ENCODE data around the gene GRM1.

The GRM1 gene

DNA sequence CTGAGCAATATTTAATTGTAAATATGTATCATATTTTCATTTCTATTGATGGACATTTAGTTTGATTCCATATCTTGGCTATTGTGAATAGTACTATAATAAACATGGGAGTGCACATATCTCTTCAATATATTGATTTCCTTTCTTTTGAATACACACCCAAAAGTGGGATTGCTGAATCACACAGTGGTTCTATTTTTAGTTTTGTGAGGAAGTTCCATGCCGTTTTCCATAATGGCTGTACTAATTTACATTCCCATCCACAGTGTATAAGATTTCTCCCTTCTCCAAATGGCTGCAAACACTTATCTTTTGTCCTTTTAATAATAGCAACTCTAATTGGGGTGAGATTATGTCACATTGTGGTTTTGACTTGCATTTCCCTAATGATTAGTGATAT lies 428.0 kb downstream of the GRM1 start:
- no CpG with 5 or more reads among the region's 1 CpG for WGBS (ENCODE audit: extremely low coverage, insufficient coverage, low lambda C conversion rate)
- Histone ChIP-seq H3K4me2 (ENCODE audit: low read length) (no peak overlapping the region), H4K8ac (ENCODE audit: low read depth, low read length) (no peak overlapping the region), H2BK120ac (ENCODE audit: low read depth, low read length) (no peak overlapping the region), H3K36me3 (ENCODE audit: control insufficient read depth, insufficient read depth, low read length) (no peaks in the 10 kb centered on the region), H4K5ac (ENCODE audit: low read length) (no peak overlapping the region), H3K9ac (ENCODE audit: low read length) (no peak overlapping the region), H3K27me3 (ENCODE audit: insufficient read depth, low read length, poor library complexity) (no peaks in the 10 kb centered on the region), H3K79me2 (ENCODE audit: control insufficient read depth, insufficient read depth, low read length) (no peaks in the 10 kb centered on the region), H3K18ac (ENCODE audit: low read length) (no peak overlapping the region), H2AK5ac (ENCODE audit: low read length) (no peak overlapping the region), H2BK15ac (replicated peaks; ENCODE audit: low read depth) (no peak overlapping the region), H3K56ac (ENCODE audit: low read length) (no peak overlapping the region), H3K4ac (ENCODE audit: low read depth, low read length) (no peak overlapping the region), H3K27ac (ENCODE audit: low read depth, low read length) (no peak overlapping the region), H3K4me1 (ENCODE audit: control insufficient read depth, low read depth, low read length) (no peaks in the 10 kb centered on the region), H2BK5ac (ENCODE audit: low read length) (no peak overlapping the region), H3K4me3 (ENCODE audit: low read length) (no peak overlapping the region), H3K23ac (ENCODE audit: low read length) (no peak overlapping the region), H3K79me1 (ENCODE audit: low read length) (no peaks in the 10 kb centered on the region)
- DNase-seq: no peak

DNA sequence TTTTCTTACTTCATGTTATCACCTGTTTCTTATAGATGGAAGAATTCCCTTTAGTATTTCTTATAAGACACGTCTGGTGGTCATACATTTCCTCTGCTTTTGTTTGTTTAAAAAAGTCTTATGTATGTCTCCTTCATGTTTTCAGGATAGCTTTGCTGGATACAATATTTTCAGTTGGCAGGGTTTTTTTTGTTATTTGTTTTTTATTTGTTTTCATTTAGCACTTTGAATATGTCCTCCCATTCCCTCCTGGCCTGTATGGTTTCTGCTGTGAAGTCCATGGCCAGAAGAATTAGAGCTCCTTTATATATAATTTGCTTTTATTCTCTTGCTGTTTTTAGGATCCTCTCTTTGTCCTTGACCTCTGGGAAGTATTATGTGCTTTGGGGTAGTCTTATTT lies 432.1 kb downstream of the GRM1 start:
- no peaks in the 10 kb centered on the region for H3K4me1 ChIP-seq (ENCODE audit: control insufficient read depth, low read depth, low read length)
- no peak overlapping the region for H3K4me3 ChIP-seq (ENCODE audit: low read length)
- H3K79me2 ChIP-seq (ENCODE audit: control insufficient read depth, insufficient read depth, low read length): no peaks in the 10 kb centered on the region
- H3K79me1 ChIP-seq (ENCODE audit: low read length): no peaks in the 10 kb centered on the region
- no peak overlapping the region for H2BK5ac ChIP-seq (ENCODE audit: low read length)
- H3K27ac ChIP-seq (ENCODE audit: low read depth, low read length): no peak overlapping the region
- no peak overlapping the region for H4K5ac ChIP-seq (ENCODE audit: low read length)
- no peak overlapping the region for H3K9ac ChIP-seq (ENCODE audit: low read length)
- H4K8ac ChIP-seq (ENCODE audit: low read depth, low read length): no peak overlapping the region
- H3K4ac ChIP-seq (ENCODE audit: low read depth, low read length): no peak overlapping the region
- H3K56ac ChIP-seq (ENCODE audit: low read length): no peak overlapping the region
- no peak overlapping the region for H2BK15ac ChIP-seq (replicated peaks; ENCODE audit: low read depth)
- no peaks in the 10 kb centered on the region for H3K27me3 ChIP-seq (ENCODE audit: insufficient read depth, low read length, poor library complexity)
- H3K23ac ChIP-seq (ENCODE audit: low read length): no peak overlapping the region
- no peak overlapping the region for H2AK5ac ChIP-seq (ENCODE audit: low read length)
- no CpG with 5 or more reads among the region's 1 CpG for WGBS (ENCODE audit: extremely low coverage, insufficient coverage, low lambda C conversion rate)
- H3K18ac ChIP-seq (ENCODE audit: low read length): no peak overlapping the region
- no peaks in the 10 kb centered on the region for H3K36me3 ChIP-seq (ENCODE audit: control insufficient read depth, insufficient read depth, low read length)
- H3K4me2 ChIP-seq (ENCODE audit: low read length): no peak overlapping the region
- no peak overlapping the region for H2BK120ac ChIP-seq (ENCODE audit: low read depth, low read length)
- DNase-seq: no peak

DNA sequence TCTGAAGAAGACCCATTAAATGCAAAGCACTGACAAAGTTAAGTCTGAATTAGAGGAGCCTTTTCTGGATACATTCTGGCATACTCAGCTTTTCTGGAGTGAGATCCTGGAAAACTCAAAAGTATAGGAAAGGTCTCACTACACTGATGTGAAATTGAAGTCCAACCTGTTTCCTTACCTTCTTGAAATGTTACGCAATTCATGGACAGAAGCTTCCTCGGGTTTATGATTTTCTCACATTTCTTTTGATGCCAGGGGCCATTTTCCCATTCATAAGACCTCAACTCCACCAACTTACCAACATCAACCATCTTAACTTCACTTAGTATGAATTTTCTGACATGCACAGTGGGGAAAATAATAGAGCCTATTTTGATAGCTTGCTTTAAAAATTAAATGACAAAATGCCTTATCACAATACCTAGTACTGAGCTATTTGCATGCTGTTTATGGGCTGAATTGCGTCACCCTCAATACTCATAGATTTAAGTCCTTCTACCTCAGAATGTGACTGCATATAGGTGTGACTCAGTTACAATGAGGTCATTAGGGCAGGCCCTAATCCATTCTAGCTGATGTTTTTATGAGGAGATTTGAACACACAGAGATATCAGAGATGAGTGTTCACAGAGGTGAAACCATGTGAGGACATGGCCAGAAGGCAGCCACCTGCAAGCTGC lies 441.4 kb downstream of the GRM1 start:
- Histone ChIP-seq H3K23ac (ENCODE audit: low read length) (no peak overlapping the region), H3K4me2 (ENCODE audit: low read length) (no peak overlapping the region), H2BK5ac (ENCODE audit: low read length) (no peak overlapping the region), H3K9ac (ENCODE audit: low read length) (no peak overlapping the region), H3K79me1 (ENCODE audit: low read length) (no peaks in the 10 kb centered on the region), H3K79me2 (ENCODE audit: control insufficient read depth, insufficient read depth, low read length) (no peaks in the 10 kb centered on the region), H3K27ac (ENCODE audit: low read depth, low read length) (no peak overlapping the region), H3K56ac (ENCODE audit: low read length) (no peak overlapping the region), H3K27me3 (ENCODE audit: insufficient read depth, low read length, poor library complexity) (no peaks in the 10 kb centered on the region), H4K8ac (ENCODE audit: low read depth, low read length) (no peak overlapping the region), H3K4ac (ENCODE audit: low read depth, low read length) (no peak overlapping the region), H3K36me3 (ENCODE audit: control insufficient read depth, insufficient read depth, low read length) (no peaks in the 10 kb centered on the region), H2BK120ac (ENCODE audit: low read depth, low read length) (no peak overlapping the region), H3K4me3 (ENCODE audit: low read length) (no peak overlapping the region), H3K18ac (ENCODE audit: low read length) (no peak overlapping the region), H2BK15ac (replicated peaks; ENCODE audit: low read depth) (no peak overlapping the region), H2AK5ac (ENCODE audit: low read length) (no peak overlapping the region), H3K4me1 (ENCODE audit: control insufficient read depth, low read depth, low read length) (no peaks in the 10 kb centered on the region), H4K5ac (ENCODE audit: low read length) (no peak overlapping the region)
- DNase-seq: no peak
- no CpG with 5 or more reads among the region's 3 CpGs for WGBS (ENCODE audit: extremely low coverage, insufficient coverage, low lambda C conversion rate)

DNA sequence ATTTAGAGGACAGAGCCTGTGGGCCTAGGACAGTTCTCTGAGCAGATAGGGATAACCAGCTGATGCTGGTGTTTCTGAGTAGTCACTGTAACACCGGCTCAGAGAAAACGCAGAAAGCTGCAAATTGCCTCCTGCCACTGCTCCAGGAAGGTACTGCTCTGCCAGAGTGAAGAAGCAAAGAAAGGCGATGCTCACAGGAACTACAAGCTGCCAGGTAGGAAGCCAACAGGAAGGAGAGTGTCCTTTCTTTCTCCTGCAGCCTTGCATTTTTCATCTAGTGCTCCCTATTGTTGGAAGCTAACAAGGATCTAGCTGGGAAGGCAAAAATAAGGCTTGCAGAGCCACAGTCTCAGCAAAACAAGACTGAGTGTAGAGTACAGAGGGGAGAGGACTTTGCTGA lies 444.1 kb downstream of the GRM1 start:
- no CpG with 5 or more reads among the region's 3 CpGs for WGBS (ENCODE audit: extremely low coverage, insufficient coverage, low lambda C conversion rate)
- H3K9ac ChIP-seq (ENCODE audit: low read length): no peak overlapping the region
- no peak overlapping the region for H3K4me3 ChIP-seq (ENCODE audit: low read length)
- H3K36me3 ChIP-seq (ENCODE audit: control insufficient read depth, insufficient read depth, low read length): no peaks in the 10 kb centered on the region
- no peak overlapping the region for H3K27ac ChIP-seq (ENCODE audit: low read depth, low read length)
- no peak overlapping the region for H2BK120ac ChIP-seq (ENCODE audit: low read depth, low read length)
- no peaks in the 10 kb centered on the region for H3K4me1 ChIP-seq (ENCODE audit: control insufficient read depth, low read depth, low read length)
- no peak overlapping the region for H2BK15ac ChIP-seq (replicated peaks; ENCODE audit: low read depth)
- no peak overlapping the region for H3K4me2 ChIP-seq (ENCODE audit: low read length)
- peak; percentile 21 for DNase-seq
- H3K18ac ChIP-seq (ENCODE audit: low read length): no peak overlapping the region
- no peak overlapping the region for H4K8ac ChIP-seq (ENCODE audit: low read depth, low read length)
- no peak overlapping the region for H2AK5ac ChIP-seq (ENCODE audit: low read length)
- no peaks in the 10 kb centered on the region for H3K79me1 ChIP-seq (ENCODE audit: low read length)
- H3K23ac ChIP-seq (ENCODE audit: low read length): no peak overlapping the region
- no peak overlapping the region for H2BK5ac ChIP-seq (ENCODE audit: low read length)
- no peak overlapping the region for H4K5ac ChIP-seq (ENCODE audit: low read length)
- H3K56ac ChIP-seq (ENCODE audit: low read length): no peak overlapping the region
- H3K79me2 ChIP-seq (ENCODE audit: control insufficient read depth, insufficient read depth, low read length): no peaks in the 10 kb centered on the region
- H3K27me3 ChIP-seq (ENCODE audit: insufficient read depth, low read length, poor library complexity): no peaks in the 10 kb centered on the region
- H3K4ac ChIP-seq (ENCODE audit: low read depth, low read length): no peak overlapping the region

DNA sequence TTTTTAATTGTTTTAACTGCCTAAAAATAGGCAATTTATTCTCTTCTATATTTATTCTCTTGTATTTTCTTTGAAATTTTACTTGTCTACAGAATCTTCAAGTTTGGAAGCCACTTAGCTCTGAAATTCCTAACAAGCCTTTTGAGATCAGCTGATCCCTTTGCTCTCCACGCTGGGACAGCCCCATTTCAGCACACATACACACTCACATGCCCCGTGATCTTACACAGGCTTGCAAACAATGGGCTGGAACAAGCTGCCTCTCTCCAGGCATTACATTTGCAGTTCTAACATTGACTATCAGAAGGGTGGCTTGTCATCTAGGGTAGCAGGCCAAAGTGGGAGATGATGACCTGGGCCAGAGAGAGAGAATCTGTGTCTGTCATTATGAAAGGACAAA lies 452.7 kb downstream of the GRM1 start:
- Histone ChIP-seq H3K4me1 (ENCODE audit: control insufficient read depth, low read depth, low read length) (no peaks in the 10 kb centered on the region), H3K27ac (ENCODE audit: low read depth, low read length) (no peak overlapping the region), H3K79me2 (ENCODE audit: control insufficient read depth, insufficient read depth, low read length) (no peaks in the 10 kb centered on the region), H3K79me1 (ENCODE audit: low read length) (no peaks in the 10 kb centered on the region), H4K5ac (ENCODE audit: low read length) (no peak overlapping the region), H2BK15ac (replicated peaks; ENCODE audit: low read depth) (no peak overlapping the region), H3K4ac (ENCODE audit: low read depth, low read length) (no peak overlapping the region), H3K27me3 (ENCODE audit: insufficient read depth, low read length, poor library complexity) (no peaks in the 10 kb centered on the region), H3K4me2 (ENCODE audit: low read length) (no peak overlapping the region), H3K36me3 (ENCODE audit: control insufficient read depth, insufficient read depth, low read length) (no peaks in the 10 kb centered on the region), H4K8ac (ENCODE audit: low read depth, low read length) (no peak overlapping the region), H3K56ac (ENCODE audit: low read length) (no peak overlapping the region), H3K18ac (ENCODE audit: low read length) (no peak overlapping the region), H2BK5ac (ENCODE audit: low read length) (no peak overlapping the region), H3K4me3 (ENCODE audit: low read length) (no peak overlapping the region), H2AK5ac (ENCODE audit: low read length) (no peak overlapping the region), H3K23ac (ENCODE audit: low read length) (no peak overlapping the region), H2BK120ac (ENCODE audit: low read depth, low read length) (no peak overlapping the region), H3K9ac (ENCODE audit: low read length) (no peak overlapping the region)
- WGBS (ENCODE audit: extremely low coverage, insufficient coverage, low lambda C conversion rate): no CpG with 5 or more reads among the region's 2 CpGs
- DNase-seq: no peak

DNA sequence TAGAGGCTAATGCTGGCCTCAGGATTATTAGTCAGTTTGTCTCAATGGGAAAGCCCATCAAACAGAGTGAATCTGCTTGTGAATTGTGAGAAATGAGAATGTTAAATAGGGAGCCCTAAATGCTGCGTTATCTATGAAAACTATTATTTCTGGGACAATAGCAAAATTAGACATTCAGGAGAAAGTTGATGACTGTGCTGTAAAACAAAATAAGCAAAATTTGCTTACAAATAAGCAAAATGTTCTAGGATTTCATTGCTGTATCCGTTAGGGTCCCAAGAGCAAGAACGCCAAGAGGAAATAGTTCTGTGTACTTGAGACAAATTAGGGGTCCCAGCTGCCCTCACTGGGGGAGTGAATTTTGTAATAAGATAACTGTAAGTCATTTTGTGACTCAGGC lies 455.5 kb downstream of the GRM1 start:
- Histone ChIP-seq H4K8ac (ENCODE audit: low read depth, low read length) (no peak overlapping the region), H3K4me3 (ENCODE audit: low read length) (no peak overlapping the region), H2AK5ac (ENCODE audit: low read length) (no peak overlapping the region), H3K79me1 (ENCODE audit: low read length) (no peaks in the 10 kb centered on the region), H3K56ac (ENCODE audit: low read length) (no peak overlapping the region), H3K4me2 (ENCODE audit: low read length) (no peak overlapping the region), H3K4me1 (ENCODE audit: control insufficient read depth, low read depth, low read length) (no peaks in the 10 kb centered on the region), H3K4ac (ENCODE audit: low read depth, low read length) (no peak overlapping the region), H3K9ac (ENCODE audit: low read length) (no peak overlapping the region), H2BK5ac (ENCODE audit: low read length) (no peak overlapping the region), H3K27ac (ENCODE audit: low read depth, low read length) (no peak overlapping the region), H2BK15ac (replicated peaks; ENCODE audit: low read depth) (no peak overlapping the region), H3K36me3 (ENCODE audit: control insufficient read depth, insufficient read depth, low read length) (no peaks in the 10 kb centered on the region), H4K5ac (ENCODE audit: low read length) (no peak overlapping the region), H3K27me3 (ENCODE audit: insufficient read depth, low read length, poor library complexity) (no peaks in the 10 kb centered on the region), H3K23ac (ENCODE audit: low read length) (no peak overlapping the region), H2BK120ac (ENCODE audit: low read depth, low read length) (no peak overlapping the region), H3K79me2 (ENCODE audit: control insufficient read depth, insufficient read depth, low read length) (no peaks in the 10 kb centered on the region), H3K18ac (ENCODE audit: low read length) (no peak overlapping the region)
- no CpG with 5 or more reads among the region's 3 CpGs for WGBS (ENCODE audit: extremely low coverage, insufficient coverage, low lambda C conversion rate)
- DNase-seq: no peak

Data from mesendoderm (in vitro differentiated cells).